SK-N-SH treated with all-trans-retinoic acid at 6 μM for 48 hours (cell line): ENCODE measurements around the gene STPG1.

Experiments used
- ARNTL ChIP-seq: fragments of 450-650 bp; formaldehyde crosslinking; IDR thresholded peaks from 2 replicates; pipeline ENCODE4 v1.5.0; 2020; ENCODE audit warnings: low read depth, mild to moderate bottlenecking, moderate library complexity, borderline replicate concordance
- BACH2 ChIP-seq: fragments of 250-450 bp; sonication (Bioruptor Pico); IDR thresholded peaks from 2 replicates; pipeline ENCODE4 v1.9.0; 2021; ENCODE audit warnings: mild to moderate bottlenecking, borderline replicate concordance
- GLIS3 ChIP-seq: fragments of 250-450 bp; sonication (Bioruptor Pico); IDR thresholded peaks from 2 replicates; pipeline ENCODE4 v1.5.0; 2020; ENCODE audit warnings: mild to moderate bottlenecking, moderate library complexity
- PPARA ChIP-seq: fragments of 250-450 bp; sonication (Bioruptor Pico); IDR thresholded peaks from 2 replicates; pipeline ENCODE4 v1.5.0; 2020; ENCODE audit warnings: mild to moderate bottlenecking, borderline replicate concordance
- TCF4 ChIP-seq: fragments of 250-450 bp; sonication (Bioruptor Pico); IDR thresholded peaks from 2 replicates; pipeline ENCODE4 v1.8.0; 2021; ENCODE audit warnings: mild to moderate bottlenecking, moderate library complexity, borderline replicate concordance
- TOX ChIP-seq: fragments of 250-450 bp; sonication (Bioruptor Pico); IDR thresholded peaks from 2 replicates; pipeline ENCODE4 v1.8.0; 2021; ENCODE audit warnings: mild to moderate bottlenecking, moderate library complexity, borderline replicate concordance
- ZC3H10 ChIP-seq: fragments of 250-450 bp; sonication (Bioruptor Pico); IDR thresholded peaks from 2 replicates; pipeline ENCODE4 v1.5.1; 2021; ENCODE audit warnings: mild to moderate bottlenecking, moderate library complexity
- ZFP3 ChIP-seq: fragments of 250-450 bp; sonication (Bioruptor Pico); IDR thresholded peaks from 2 replicates; pipeline ENCODE4 v1.5.0; 2020; ENCODE audit warnings: mild to moderate bottlenecking, moderate library complexity
- ZNF565 ChIP-seq: fragments of 450-650 bp; formaldehyde crosslinking; conservative IDR thresholded peaks from 2 replicates; pipeline ENCODE4 v1.5.0; 2020; ENCODE audit warnings: low read depth, mild to moderate bottlenecking, moderate library complexity
- ZNF70 ChIP-seq: fragments of 450-650 bp; formaldehyde crosslinking; IDR thresholded peaks from 2 replicates; pipeline ENCODE4 v1.5.0; 2020; ENCODE audit warnings: mild to moderate bottlenecking, moderate library complexity
- TF ChIP-seq, protein P1 (sequence below): fragments of 250-450 bp; sonication (Bioruptor Pico); IDR thresholded peaks from 2 replicates; pipeline ENCODE4 v1.5.1; 2020; ENCODE audit warnings: low read depth, mild to moderate bottlenecking, moderate library complexity
- TF ChIP-seq, protein P2 (sequence below): fragments of 250-450 bp; sonication (Bioruptor Pico); IDR thresholded peaks from 2 replicates; pipeline ENCODE4 v1.8.0; 2020; ENCODE audit warnings: mild to moderate bottlenecking, moderate library complexity, borderline replicate concordance

GRCh38 chr1:24336075-24336474, 77.5 kb downstream of the STPG1 start:
- TF ChIP-seq ARNTL (CRISPR knock-in tag) (no peak), ZFP3 (CRISPR knock-in tag) (no peak), PPARA (CRISPR knock-in tag) (no peak), TCF4 (CRISPR knock-in tag) (no peak), ZC3H10 (no peak), TOX (no peak), BACH2 (no peak), GLIS3 (CRISPR knock-in tag) (no peak), ZNF565 (CRISPR knock-in tag) (no peak), ZNF70 (CRISPR knock-in tag) (no peak)
- TF ChIP-seq, protein P1, sequence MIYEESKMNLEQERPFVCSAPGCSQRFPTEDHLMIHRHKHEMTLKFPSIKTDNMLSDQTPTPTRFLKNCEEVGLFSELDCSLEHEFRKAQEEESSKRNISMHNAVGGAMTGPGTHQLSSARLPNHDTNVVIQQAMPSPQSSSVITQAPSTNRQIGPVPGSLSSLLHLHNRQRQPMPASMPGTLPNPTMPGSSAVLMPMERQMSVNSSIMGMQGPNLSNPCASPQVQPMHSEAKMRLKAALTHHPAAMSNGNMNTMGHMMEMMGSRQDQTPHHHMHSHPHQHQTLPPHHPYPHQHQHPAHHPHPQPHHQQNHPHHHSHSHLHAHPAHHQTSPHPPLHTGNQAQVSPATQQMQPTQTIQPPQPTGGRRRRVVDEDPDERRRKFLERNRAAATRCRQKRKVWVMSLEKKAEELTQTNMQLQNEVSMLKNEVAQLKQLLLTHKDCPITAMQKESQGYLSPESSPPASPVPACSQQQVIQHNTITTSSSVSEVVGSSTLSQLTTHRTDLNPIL = no peak
- TF ChIP-seq, protein P2, sequence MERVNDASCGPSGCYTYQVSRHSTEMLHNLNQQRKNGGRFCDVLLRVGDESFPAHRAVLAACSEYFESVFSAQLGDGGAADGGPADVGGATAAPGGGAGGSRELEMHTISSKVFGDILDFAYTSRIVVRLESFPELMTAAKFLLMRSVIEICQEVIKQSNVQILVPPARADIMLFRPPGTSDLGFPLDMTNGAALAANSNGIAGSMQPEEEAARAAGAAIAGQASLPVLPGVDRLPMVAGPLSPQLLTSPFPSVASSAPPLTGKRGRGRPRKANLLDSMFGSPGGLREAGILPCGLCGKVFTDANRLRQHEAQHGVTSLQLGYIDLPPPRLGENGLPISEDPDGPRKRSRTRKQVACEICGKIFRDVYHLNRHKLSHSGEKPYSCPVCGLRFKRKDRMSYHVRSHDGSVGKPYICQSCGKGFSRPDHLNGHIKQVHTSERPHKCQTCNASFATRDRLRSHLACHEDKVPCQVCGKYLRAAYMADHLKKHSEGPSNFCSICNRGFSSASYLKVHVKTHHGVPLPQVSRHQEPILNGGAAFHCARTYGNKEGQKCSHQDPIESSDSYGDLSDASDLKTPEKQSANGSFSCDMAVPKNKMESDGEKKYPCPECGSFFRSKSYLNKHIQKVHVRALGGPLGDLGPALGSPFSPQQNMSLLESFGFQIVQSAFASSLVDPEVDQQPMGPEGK = no peak
